ENCODE data around the gene KIAA1217.

DNA sequence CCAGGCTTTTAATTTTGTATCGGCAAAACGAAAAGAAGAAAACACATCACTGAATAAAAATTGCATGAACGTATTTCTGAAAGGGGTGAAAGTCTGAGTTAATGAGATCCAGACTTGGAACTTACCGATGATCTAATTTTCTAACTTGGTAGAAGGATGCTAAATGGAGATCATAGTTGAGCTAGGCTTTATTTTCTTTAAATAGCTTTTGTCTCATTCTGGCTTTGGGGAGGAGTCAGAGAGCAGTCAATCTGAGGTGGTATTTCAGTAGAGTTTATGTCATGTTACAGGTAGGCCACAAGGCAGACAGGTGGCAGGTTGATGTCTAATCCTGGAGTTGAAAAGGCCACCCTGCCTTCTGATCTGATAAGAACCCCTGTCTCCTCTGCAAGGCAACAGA lies 161.9 kb downstream of the KIAA1217 start:
- TF ChIP-seq, protein P1, sequence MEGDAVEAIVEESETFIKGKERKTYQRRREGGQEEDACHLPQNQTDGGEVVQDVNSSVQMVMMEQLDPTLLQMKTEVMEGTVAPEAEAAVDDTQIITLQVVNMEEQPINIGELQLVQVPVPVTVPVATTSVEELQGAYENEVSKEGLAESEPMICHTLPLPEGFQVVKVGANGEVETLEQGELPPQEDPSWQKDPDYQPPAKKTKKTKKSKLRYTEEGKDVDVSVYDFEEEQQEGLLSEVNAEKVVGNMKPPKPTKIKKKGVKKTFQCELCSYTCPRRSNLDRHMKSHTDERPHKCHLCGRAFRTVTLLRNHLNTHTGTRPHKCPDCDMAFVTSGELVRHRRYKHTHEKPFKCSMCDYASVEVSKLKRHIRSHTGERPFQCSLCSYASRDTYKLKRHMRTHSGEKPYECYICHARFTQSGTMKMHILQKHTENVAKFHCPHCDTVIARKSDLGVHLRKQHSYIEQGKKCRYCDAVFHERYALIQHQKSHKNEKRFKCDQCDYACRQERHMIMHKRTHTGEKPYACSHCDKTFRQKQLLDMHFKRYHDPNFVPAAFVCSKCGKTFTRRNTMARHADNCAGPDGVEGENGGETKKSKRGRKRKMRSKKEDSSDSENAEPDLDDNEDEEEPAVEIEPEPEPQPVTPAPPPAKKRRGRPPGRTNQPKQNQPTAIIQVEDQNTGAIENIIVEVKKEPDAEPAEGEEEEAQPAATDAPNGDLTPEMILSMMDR (IDR thresholded peaks at IDR 0.05), result no peak
- TF ChIP-seq POLR2A (IDR thresholded peaks at IDR 0.05), result no peak
